ENCODE results near the gene HEXIM1.

HEXIM1 gene

DNA sequence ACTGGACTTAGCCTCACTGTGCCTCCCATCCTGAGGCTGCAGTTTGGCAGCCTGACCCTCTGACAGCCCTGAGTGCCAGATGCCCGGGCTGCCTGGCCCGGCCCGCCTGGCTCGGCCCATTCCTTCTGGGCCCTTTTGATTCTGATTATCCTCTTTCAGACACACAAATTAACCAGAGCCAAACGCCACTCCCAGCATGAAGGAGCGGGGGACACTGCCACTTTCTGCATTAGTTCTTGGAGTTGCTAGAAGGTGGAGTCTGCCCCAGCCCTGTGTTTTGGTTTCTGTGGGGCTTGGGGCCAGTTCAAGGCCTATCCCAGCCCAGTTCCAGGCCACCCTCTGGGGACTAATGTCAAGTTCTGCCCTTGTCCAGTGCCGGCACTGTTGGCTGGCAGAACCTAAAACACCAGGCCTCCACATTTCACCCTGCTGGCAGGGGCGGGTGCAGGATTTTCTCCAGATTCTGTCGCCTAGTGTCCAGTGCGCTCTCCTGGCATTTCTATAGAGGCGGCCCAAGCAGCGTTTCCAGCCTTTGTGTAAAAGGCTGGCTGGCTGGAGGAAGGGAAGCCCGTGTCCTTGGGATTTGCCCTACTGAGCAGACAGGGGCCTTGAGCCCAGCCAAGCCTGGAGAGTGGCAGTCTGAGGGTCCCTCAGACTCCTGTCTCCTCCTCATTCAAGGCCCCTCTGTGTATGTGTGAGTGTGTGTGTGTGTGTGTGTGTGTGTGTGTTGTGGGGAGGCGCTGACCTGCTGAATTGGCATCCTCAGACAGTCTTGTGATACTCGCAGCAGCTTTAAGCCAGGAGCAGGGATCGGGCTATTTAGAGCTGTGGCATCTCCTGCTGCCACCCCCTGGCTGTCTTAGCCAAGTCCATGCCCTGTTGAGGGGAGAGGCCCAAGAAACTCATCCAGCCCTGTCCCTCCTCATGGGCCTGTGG lies 37.3 kb upstream of the HEXIM1 start:
- no peak for DNase-seq
- in situ Hi-C loops (cut with MboI; ENCODE audit: low pct_unique_long_range_greater_than_20kb, low sequenced_read_pairs), result loop anchor here (25.0 kb wide), 1 partner anchor 199 kb away; the partner anchor contains the start of gene GFAP

GRCh38 chr17:45111850-45112249 lies 36.4 kb upstream of the HEXIM1 start:
- in situ Hi-C loops (cut with MboI; ENCODE audit: low pct_unique_long_range_greater_than_20kb, low sequenced_read_pairs), result loop anchor here (25.0 kb wide), 1 partner anchor 200 kb away; the partner anchor contains the start of gene GFAP
- DNase-seq, result no peak

DNA sequence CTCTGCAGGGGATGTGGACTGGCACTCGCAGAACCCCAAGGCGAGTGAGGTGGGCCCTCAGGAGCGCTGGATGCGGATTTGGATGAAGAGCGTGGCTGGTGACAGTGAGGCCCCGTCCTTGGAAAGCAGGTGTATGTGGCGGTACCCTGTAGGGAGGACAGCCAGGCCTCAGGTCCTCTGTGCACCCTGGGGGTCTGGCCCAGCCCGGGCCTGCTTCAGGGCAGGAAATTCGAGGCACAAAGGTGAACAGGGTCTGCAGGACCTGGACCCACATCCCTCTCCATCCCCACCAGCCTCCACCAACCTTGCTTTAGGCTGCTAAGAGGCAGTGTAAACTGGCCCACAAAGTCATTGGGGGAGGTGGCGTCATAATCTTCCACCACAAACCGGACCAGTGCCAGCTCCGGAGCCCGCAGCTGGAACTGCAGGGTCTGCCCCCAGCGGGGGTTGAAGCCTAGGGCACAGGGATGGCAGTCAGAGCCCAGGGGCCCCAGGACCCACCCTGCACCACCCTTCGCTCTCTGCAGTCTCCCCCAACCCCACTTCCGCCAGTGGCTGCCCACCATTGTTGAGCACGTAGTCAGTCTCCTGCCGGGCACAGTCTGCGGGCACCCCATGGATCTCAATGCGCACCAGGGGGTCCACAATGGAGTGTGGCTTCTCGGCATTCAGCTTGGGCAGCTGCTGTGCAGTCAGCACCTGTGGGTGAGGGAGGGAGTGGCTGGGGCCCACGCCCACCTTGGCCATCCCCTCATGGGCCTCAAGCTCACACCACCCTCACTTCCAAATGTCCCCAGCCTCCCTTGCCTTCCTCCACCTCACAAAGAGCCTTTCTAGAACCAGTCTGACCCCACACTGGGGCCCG lies 35.5 kb upstream of the HEXIM1 start:
- no peak for DNase-seq
- in situ Hi-C loops (cut with MboI; ENCODE audit: low pct_unique_long_range_greater_than_20kb, low sequenced_read_pairs), result loop anchor here (25.0 kb wide), 1 partner anchor 200 kb away; the partner anchor contains the start of gene GFAP

GRCh38 chr17:45113424-45113754 lies 34.9 kb upstream of the HEXIM1 start:
- no peak for DNase-seq
- in situ Hi-C loops (cut with MboI; ENCODE audit: low pct_unique_long_range_greater_than_20kb, low sequenced_read_pairs), result loop anchor here (25.0 kb wide), 1 partner anchor 201 kb away; the partner anchor contains the start of gene GFAP

GRCh38 chr17:45114117-45114932 lies 34.0 kb upstream of the HEXIM1 start:
- in situ Hi-C loops (cut with MboI; ENCODE audit: low pct_unique_long_range_greater_than_20kb, low sequenced_read_pairs), result loop anchor here (25.0 kb wide), 1 partner anchor 202 kb away; the partner anchor contains the start of gene GFAP

DNA sequence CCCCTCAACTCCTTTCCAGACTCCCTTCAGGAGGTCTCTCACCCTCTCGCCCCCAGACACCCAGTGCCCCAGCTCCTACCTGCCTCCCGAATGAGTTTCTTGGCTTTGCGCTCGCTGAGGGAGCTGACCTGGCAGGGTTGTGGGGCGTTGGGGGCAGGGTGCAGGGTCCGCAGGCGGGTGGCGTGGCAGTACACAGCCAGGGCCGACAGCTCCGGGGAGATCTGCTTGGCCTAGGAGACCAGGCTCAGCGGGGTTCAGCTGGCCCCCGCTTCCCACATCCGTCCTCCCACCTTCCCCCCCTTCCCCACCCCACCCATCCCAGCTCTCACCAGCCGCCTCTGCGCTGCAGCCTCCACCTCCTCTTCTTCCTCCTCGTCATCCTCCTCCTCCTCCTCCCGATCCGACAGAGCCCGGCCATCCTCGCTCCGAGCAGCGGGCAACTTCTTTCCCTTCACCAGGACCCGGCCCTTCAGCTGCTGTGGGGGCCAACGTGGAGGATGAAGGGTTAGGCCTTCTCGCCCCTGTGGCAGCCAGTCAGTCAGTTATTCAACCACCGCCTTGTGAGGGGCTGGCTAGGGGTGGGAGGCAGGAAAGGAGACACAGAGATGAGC lies 33.2 kb upstream of the HEXIM1 start:
- in situ Hi-C loops (cut with MboI; ENCODE audit: low pct_unique_long_range_greater_than_20kb, low sequenced_read_pairs), result loop anchor here (25.0 kb wide), 1 partner anchor 203 kb away; the partner anchor contains the start of gene GFAP
- no peak for DNase-seq

More at GRCh38 chr17:45114117-45114932, 34.0 kb upstream of the HEXIM1 start:
- no peak for DNase-seq

DNA sequence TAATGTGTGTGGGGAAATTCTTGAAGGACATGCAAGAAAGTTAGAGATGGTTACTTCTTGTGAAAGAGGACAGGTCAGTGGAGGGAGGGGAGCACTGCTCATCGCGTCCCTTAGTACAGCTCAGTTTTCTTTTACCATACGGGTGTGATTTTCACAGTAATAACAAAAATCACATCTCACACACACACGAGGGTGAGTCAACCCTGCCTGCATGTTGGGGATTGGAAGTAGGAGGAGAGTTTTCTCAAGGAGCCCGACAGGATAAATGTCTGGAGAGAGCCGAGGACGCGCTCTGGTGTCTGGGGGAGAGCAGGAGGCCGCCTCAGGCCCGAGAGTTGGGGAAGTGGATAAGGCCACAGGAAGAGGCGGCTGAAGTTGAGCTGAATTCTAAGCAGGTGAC lies 32.4 kb upstream of the HEXIM1 start:
- DNase-seq, result no peak
- in situ Hi-C loops (cut with MboI; ENCODE audit: low pct_unique_long_range_greater_than_20kb, low sequenced_read_pairs), result loop anchor here (25.0 kb wide), 1 partner anchor 204 kb away; the partner anchor contains the start of gene GFAP

DNA sequence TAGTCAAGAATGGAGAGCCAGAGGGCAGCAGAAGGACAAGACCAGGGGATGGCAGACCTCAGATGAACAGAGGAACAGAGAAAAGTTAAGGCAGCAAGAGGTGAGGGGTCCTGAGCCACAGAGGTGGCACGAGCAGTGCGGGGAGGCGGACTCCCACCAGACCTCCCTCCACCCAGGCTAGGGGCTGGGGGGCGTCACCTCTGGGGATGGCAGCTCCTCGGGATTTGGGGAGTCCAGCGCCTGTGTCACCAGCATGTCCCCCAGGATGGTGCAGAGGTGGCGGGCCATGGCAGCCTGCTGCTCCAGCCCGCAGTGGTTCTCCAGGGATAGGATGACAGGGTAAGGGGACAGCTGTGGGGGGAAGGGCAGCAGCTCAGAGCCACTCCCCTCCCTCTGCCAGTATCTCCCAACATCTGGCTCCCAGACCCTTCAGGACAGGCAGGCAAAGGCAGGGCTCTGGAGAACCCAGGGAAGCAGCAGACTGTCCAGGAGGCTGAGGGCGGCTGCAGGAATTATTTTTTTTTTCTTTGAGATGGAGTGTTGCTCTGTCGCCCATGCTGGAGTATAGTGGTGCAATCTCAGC lies 31.8 kb upstream of the HEXIM1 start:
- in situ Hi-C loops (cut with MboI; ENCODE audit: low pct_unique_long_range_greater_than_20kb, low sequenced_read_pairs), result loop anchor here (25.0 kb wide), 1 partner anchor 204 kb away; the partner anchor contains the start of gene GFAP
- no peak for DNase-seq

GRCh38 chr17:45117334-45117733 lies 30.9 kb upstream of the HEXIM1 start:
- DNase-seq, result no peak
- in situ Hi-C loops (cut with MboI; ENCODE audit: low pct_unique_long_range_greater_than_20kb, low sequenced_read_pairs), result loop anchor here (25.0 kb wide), 1 partner anchor 205 kb away; the partner anchor contains the start of gene GFAP

- DNase-seq, result no peak
- in situ Hi-C loops (cut with MboI; ENCODE audit: low pct_unique_long_range_greater_than_20kb, low sequenced_read_pairs), result loop anchor here (25.0 kb wide), 1 partner anchor 206 kb away; the partner anchor contains the start of gene GFAP
Measured at GRCh38 chr17:45117848-45118646, 30.2 kb upstream of the HEXIM1 start.

DNA sequence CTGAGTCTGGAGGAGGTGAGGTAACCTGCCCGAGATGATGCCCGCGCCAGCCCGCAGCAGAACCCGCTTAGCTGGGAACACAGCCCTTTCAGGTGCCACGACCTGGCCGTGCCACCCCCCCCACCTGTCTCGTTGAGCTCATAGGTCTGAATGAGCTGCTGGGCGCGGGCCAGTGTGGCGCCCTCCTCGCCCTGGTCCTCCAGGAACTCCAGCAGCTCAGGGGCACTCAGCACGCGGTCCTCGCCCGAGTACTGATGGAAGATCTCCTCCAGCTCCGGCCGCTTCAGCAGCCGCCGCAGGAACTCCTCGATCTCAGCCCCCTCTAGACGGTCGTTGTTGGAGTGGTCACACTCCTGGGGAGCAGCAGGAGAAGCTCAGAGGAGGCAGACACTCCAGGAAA lies 29.6 kb upstream of the HEXIM1 start:
- no peak for DNase-seq
- in situ Hi-C loops (cut with MboI; ENCODE audit: low pct_unique_long_range_greater_than_20kb, low sequenced_read_pairs), result loop anchor here (25.0 kb wide), 1 partner anchor 206 kb away; the partner anchor contains the start of gene GFAP

- DNase-seq, result no peak
- in situ Hi-C loops (cut with MboI; ENCODE audit: low pct_unique_long_range_greater_than_20kb, low sequenced_read_pairs), result loop anchor here (25.0 kb wide), 1 partner anchor 208 kb away; the partner anchor contains the start of gene GFAP
Measured at GRCh38 chr17:45119964-45120363, 28.3 kb upstream of the HEXIM1 start.

DNA sequence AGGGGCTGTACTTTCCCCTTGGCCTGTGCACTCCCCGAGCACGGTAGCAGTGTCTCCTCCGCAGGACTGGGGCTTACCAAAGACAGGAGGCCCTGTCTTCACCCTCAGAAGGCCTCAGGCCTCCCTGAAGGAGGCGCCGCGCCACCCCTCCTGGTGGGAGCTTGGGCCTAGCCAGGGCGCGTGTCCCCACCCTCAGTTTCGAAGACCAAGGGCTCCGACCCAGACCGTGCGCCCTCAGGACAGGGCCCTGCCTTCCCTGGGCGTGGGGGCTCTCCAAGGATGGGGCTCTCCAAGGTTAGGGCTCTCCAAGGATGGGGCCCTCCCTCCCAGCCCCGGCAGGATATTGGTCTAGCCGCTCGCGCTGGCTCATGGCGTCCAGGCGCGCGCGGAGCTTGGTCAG lies 27.7 kb upstream of the HEXIM1 start:
- no peak for DNase-seq
- in situ Hi-C loops (cut with MboI; ENCODE audit: low pct_unique_long_range_greater_than_20kb, low sequenced_read_pairs), result loop anchor here (25.0 kb wide), 1 partner anchor 208 kb away; the partner anchor contains the start of gene GFAP

GRCh38 chr17:45121055-45121454 lies 27.2 kb upstream of the HEXIM1 start:
- DNase-seq, result no peak
- in situ Hi-C loops (cut with MboI; ENCODE audit: low pct_unique_long_range_greater_than_20kb, low sequenced_read_pairs), result loop anchor here (25.0 kb wide), 1 partner anchor 209 kb away; the partner anchor contains the start of gene GFAP

DNA sequence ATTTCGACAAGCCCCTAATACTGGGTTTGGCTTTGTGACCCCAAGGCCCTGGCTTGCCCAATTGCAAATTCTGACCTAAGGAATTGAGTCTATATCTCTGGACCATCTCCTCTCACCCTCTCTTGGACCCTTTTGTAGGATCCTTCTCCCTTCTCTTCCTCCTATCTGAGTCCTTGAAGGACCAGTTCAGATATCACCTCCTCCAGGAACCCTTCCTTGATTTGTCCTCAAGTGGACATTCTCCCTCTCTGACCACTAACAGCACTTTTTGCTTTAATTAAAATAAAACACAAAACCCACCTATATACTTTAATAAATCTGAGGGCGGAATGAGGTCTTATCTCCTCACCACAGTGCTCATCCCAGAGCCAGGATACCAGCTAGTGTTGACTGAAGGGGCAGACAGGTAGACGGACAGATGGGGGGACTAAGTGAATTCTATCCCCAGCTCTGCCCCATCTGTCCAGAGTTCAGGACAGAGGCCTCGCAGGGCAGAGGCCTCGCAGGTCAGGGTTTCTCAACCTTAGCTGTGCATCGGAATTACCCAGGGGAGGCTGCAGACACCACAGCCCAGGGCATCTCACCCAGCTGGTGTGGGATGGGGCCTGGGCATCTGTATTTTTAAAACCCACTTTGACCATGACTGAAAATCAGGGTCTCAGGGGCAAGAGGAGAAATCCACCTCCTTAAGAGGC lies 25.1 kb upstream of the HEXIM1 start:
- DNase-seq, result no peak
- in situ Hi-C loops (cut with MboI; ENCODE audit: low pct_unique_long_range_greater_than_20kb, low sequenced_read_pairs), result loop anchor here (25.0 kb wide), 1 partner anchor 211 kb away; the partner anchor contains the start of gene GFAP

Data from KBM-7 (cell line).